Stimulated activated CD4-positive, alpha-beta T cell treated with anti-CD3 and anti-CD28 coated beads, Interleukin-2, amount 100 ng/mL, for 24 hours (primary cell): ENCODE measurements around the gene CALN1.
"Not testable (repeated sequence)": the region's sequence is repeated elsewhere in the genome, so short reads cannot be mapped to it uniquely, and the experiment has no call there.

Source experiments
- DNase-seq, 2 donors: peaks; one replicate each; pipeline ENCODE4 v3.0.0-alpha.2; 2020

Gene CALN1

GRCh38 chr7:72265071-72265904, 146.8 kb downstream of the CALN1 start:
- DNase-seq: no peak

GRCh38 chr7:72260406-72260805, 151.7 kb downstream of the CALN1 start:
- DNase-seq: no peak

GRCh38 chr7:72258074-72258473, 154.1 kb downstream of the CALN1 start:
- no peak for DNase-seq

- no peak for DNase-seq
These were observed 157.7 kb downstream of the CALN1 start for GRCh38 chr7:72254455-72254854.

- DNase-seq: no peak
These were observed 163.0 kb downstream of the CALN1 start for GRCh38 chr7:72249106-72249505.

GRCh38 chr7:72244826-72245398, 167.2 kb downstream of the CALN1 start:
- no peak for DNase-seq

GRCh38 chr7:72243329-72243728, 168.8 kb downstream of the CALN1 start:
- no peak for DNase-seq

GRCh38 chr7:72235351-72235750, 176.8 kb downstream of the CALN1 start:
- no peak for DNase-seq

GRCh38 chr7:72234086-72234485, 178.1 kb downstream of the CALN1 start:
- no peak for DNase-seq

GRCh38 chr7:72230281-72230680, 181.9 kb downstream of the CALN1 start:
- DNase-seq: no peak

- no peak for DNase-seq
These were observed 188.8 kb downstream of the CALN1 start for GRCh38 chr7:72223351-72223750.

- DNase-seq: no peak
These were observed 190.0 kb downstream of the CALN1 start for GRCh38 chr7:72222136-72222535.

- no peak for DNase-seq
These were observed 192.6 kb downstream of the CALN1 start for GRCh38 chr7:72219500-72219899.

- no peak for DNase-seq
These were observed 195.0 kb downstream of the CALN1 start for GRCh38 chr7:72217151-72217550.

GRCh38 chr7:72213769-72214168, 198.4 kb downstream of the CALN1 start:
- no peak for DNase-seq

- DNase-seq: no peak
These were observed 199.1 kb downstream of the CALN1 start for GRCh38 chr7:72213081-72213480.

- DNase-seq: no peak
These were observed 201.0 kb downstream of the CALN1 start for GRCh38 chr7:72211175-72211574.

- not testable (repeated sequence) for DNase-seq
These were observed 203.1 kb downstream of the CALN1 start for GRCh38 chr7:72209006-72209405.

- no peak for DNase-seq
These were observed 216.0 kb downstream of the CALN1 start for GRCh38 chr7:72196176-72196575.

GRCh38 chr7:72190919-72191318, 221.2 kb downstream of the CALN1 start:
- no peak for DNase-seq

GRCh38 chr7:72190146-72190545, 222.0 kb downstream of the CALN1 start:
- no peak for DNase-seq

GRCh38 chr7:72187179-72187578, 225.0 kb downstream of the CALN1 start:
- DNase-seq: no peak

- no peak for DNase-seq
These were observed 228.3 kb downstream of the CALN1 start for GRCh38 chr7:72183835-72184234.

GRCh38 chr7:72182036-72182435, 230.1 kb downstream of the CALN1 start:
- no peak for DNase-seq

- no peak for DNase-seq
These were observed 235.3 kb downstream of the CALN1 start for GRCh38 chr7:72176875-72177274.
